Osteocyte (in vitro differentiated cells): ENCODE data around the gene ZNF750. TPM values are rescaled to one million over a fixed set of nuclear protein-coding genes. Genes with fewer than 3 reads are reported as not detected.

Experiments
- DNase-seq: peaks from one replicate; pipeline ENCODE4 v3.0.0; 2021; ENCODE audit warnings: mixed read lengths; ENCODE audit not compliant: unreplicated experiment; ENCODE audit errors: extremely low spot score
- H3K27ac Mint-ChIP-seq: one replicate; pipeline ENCODE4 v1.8.0; 2021; ENCODE audit warnings: mild to moderate bottlenecking, mixed read lengths; ENCODE audit not compliant: unreplicated experiment
- H3K27me3 Mint-ChIP-seq: one replicate; pipeline ENCODE4 v1.8.0; 2021; ENCODE audit warnings: mixed read lengths; ENCODE audit not compliant: unreplicated experiment
- H3K36me3 Mint-ChIP-seq: one replicate; pipeline ENCODE4 v1.8.0; 2021; ENCODE audit warnings: mixed read lengths; ENCODE audit not compliant: unreplicated experiment
- H3K4me1 Mint-ChIP-seq: one replicate; pipeline ENCODE4 v1.8.0; 2021; ENCODE audit warnings: mixed read lengths; ENCODE audit not compliant: unreplicated experiment
- H3K4me3 Mint-ChIP-seq: one replicate; pipeline ENCODE4 v1.8.0; 2021; ENCODE audit warnings: mild to moderate bottlenecking, moderate library complexity, mixed read lengths; ENCODE audit not compliant: unreplicated experiment
- H3K9me3 Mint-ChIP-seq: one replicate; pipeline ENCODE4 v1.8.0; 2021; ENCODE audit warnings: mixed read lengths; ENCODE audit not compliant: unreplicated experiment
- total RNA-seq: library from RNA; stranded (reverse); gene quantifications from 2 replicates; pipeline ENCODE4 v1.2.1, GENCODE V29; 2021
- TF ChIP-seq, protein P1 (sequence below): fragments of 200-600 bp; sonication (generic); IDR thresholded peaks from 2 replicates; pipeline ENCODE4 v1.5.0; 2021; ENCODE audit warnings: antibody characterized with exemption, mild to moderate bottlenecking, moderate library complexity

ZNF750 gene
- total RNA-seq, 1 donor from 2014 or later = not detected

DNA sequence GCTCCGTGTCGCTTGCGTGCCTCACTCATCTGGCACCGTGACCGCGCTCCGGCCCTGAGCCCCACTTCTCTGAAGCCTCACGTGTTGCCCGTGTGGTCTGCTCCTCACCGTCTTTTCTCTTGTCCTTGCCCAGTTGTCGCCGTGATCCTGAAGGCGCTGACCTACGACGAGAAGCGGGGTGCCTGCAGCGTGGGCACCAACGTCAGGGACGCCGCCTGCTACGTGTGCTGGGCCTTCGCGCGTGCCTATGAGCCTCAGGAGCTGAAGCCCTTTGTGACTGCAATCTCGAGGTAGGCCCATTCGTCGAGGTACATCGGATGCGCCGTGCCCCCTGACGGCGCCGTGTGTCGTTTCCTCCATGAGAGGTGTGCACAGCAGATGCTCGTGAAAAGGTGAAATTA is 30.3 kb upstream of the ZNF750 start:
- peaks cover 25% of the 10 kb centered on the region for H3K4me1 Mint-ChIP-seq
- no peaks in the 10 kb centered on the region for H3K9me3 Mint-ChIP-seq
- no peak overlapping the region for H3K27ac Mint-ChIP-seq
- TF ChIP-seq, protein P1, sequence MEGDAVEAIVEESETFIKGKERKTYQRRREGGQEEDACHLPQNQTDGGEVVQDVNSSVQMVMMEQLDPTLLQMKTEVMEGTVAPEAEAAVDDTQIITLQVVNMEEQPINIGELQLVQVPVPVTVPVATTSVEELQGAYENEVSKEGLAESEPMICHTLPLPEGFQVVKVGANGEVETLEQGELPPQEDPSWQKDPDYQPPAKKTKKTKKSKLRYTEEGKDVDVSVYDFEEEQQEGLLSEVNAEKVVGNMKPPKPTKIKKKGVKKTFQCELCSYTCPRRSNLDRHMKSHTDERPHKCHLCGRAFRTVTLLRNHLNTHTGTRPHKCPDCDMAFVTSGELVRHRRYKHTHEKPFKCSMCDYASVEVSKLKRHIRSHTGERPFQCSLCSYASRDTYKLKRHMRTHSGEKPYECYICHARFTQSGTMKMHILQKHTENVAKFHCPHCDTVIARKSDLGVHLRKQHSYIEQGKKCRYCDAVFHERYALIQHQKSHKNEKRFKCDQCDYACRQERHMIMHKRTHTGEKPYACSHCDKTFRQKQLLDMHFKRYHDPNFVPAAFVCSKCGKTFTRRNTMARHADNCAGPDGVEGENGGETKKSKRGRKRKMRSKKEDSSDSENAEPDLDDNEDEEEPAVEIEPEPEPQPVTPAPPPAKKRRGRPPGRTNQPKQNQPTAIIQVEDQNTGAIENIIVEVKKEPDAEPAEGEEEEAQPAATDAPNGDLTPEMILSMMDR = no peak
- no peak for DNase-seq
- H3K27me3 Mint-ChIP-seq = no peaks in the 10 kb centered on the region
- H3K36me3 Mint-ChIP-seq = peaks cover 12% of the 10 kb centered on the region
- H3K4me3 Mint-ChIP-seq = no peak overlapping the region

DNA sequence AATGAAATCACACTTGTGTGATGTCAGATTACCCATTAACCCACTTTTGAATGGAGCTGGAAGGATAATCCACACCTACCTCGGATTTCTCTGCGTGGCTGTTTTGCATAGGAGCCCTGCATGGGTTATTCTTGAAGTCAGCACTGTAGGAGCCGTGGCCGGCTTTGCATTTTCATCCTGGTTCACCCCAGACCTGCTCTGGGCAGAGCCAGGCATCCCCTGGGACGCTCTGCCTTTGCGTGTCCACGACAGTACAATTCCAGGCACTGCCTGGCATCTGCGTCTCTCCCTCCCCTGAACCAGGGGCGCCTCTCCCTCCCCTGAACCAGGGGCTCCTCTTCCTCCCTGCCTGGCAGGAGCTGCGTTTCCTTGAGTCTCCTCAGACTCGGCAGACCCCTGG is 29.7 kb upstream of the ZNF750 start:
- no peak overlapping the region for H3K4me3 Mint-ChIP-seq
- TF ChIP-seq, protein P1 = no peak
- H3K27ac Mint-ChIP-seq = no peak overlapping the region
- no peaks in the 10 kb centered on the region for H3K27me3 Mint-ChIP-seq
- no peaks in the 10 kb centered on the region for H3K9me3 Mint-ChIP-seq
- H3K4me1 Mint-ChIP-seq = peaks cover 26% of the 10 kb centered on the region
- peaks cover 12% of the 10 kb centered on the region for H3K36me3 Mint-ChIP-seq
- DNase-seq = no peak

GRCh38 chr17:82868715-82869131 is 28.9 kb upstream of the ZNF750 start:
- TF ChIP-seq, protein P1 = no peak
- peaks cover 12% of the 10 kb centered on the region for H3K36me3 Mint-ChIP-seq
- no peak for DNase-seq
- no peaks in the 10 kb centered on the region for H3K27me3 Mint-ChIP-seq
- H3K4me3 Mint-ChIP-seq = no peak overlapping the region
- H3K4me1 Mint-ChIP-seq = peaks cover 34% of the 10 kb centered on the region
- no peak overlapping the region for H3K27ac Mint-ChIP-seq
- H3K9me3 Mint-ChIP-seq = no peaks in the 10 kb centered on the region

DNA sequence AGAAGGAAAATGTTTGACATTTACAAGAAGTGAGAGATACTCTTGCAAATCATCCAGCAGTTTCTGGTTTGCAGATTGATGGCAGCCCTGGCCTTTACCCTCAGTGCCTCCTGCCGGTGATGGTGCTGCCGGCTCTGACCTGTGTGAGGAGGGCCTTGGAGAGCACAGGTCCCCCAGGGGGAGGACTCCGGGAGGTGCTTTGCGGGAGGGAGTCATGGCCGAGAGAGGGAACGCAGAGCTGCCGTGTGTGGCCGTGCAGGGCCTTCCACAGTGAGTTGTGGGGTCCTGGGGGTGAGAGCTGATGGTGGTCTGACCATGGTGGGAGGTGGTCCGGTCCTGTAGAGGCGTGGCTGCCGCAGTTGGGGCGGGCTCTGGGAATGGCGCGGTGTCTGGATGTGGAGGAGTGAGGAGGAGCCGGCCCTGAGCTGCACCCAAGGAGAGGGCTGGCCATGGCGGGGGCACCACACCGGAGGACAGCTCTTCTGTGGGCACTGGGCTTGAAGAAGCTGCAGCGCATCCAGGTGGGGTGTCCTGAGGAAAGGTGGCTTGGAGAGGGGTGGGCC is 28.0 kb upstream of the ZNF750 start:
- no peak for DNase-seq
- no peaks in the 10 kb centered on the region for H3K9me3 Mint-ChIP-seq
- TF ChIP-seq, protein P1 = no peak
- H3K27me3 Mint-ChIP-seq = no peaks in the 10 kb centered on the region
- peaks cover 41% of the 10 kb centered on the region for H3K4me1 Mint-ChIP-seq
- no peak overlapping the region for H3K27ac Mint-ChIP-seq
- H3K4me3 Mint-ChIP-seq = no peak overlapping the region
- H3K36me3 Mint-ChIP-seq = peaks cover 12% of the 10 kb centered on the region

DNA sequence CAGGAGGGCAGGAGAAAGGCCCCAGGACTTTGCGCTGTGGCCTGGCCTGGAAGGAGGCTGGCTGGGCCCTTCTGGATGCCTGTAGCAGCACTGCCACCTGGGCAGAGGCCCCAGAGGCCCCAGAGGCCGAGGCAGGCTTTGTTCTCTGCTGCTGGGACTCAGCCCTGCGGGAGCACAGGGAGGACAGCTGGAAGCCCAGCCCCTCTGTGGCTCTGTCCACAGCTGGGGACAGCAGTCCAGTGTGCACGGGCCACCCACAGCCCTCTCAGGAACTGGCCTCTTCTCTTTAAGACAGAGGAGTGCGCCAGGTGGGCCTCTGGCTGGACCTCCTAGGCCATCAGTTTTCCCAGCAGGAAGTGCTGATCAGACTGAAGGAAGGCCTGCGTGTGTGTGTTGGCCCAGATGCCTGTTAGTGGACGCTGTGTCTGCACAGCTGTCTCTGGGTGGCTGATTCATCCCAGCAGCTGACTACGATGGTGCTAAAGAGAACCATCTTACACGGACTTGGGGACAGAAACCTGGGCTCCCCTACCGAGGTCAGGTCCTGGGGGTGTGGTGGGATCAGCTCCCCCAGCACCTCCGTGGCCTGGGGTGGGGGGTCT is 26.9 kb upstream of the ZNF750 start:
- H3K27ac Mint-ChIP-seq = peak overlapping the region; percentile 54
- no peak overlapping the region for H3K4me3 Mint-ChIP-seq
- H3K36me3 Mint-ChIP-seq = peaks cover 8% of the 10 kb centered on the region
- H3K9me3 Mint-ChIP-seq = no peaks in the 10 kb centered on the region
- H3K27me3 Mint-ChIP-seq = no peaks in the 10 kb centered on the region
- TF ChIP-seq, protein P1 = no peak
- no peak for DNase-seq
- peaks cover 46% of the 10 kb centered on the region for H3K4me1 Mint-ChIP-seq
